Panc1 (cell line): Measurements from ENCODE around the gene TBX4. TPM values are rescaled to one million over a fixed set of nuclear protein-coding genes. Genes with fewer than 3 reads are reported as not detected.

Experiments
- ATAC-seq: fragments of 200-7000 bp; cut with Tn5 transposase; 2 replicates; pipeline ENCODE4 v1.9.1; 2020; ENCODE audit warnings: mild to moderate bottlenecking, moderate library complexity
- BruUV-seq: library from RNA; stranded (reverse); fragments of 400-500 nt; replicated peaks from 2 replicates; lab custom pipeline; 2021; lab: Mats Ljungman, UMichigan
- CTCF ChIA-PET: fragments of 300-600 bp; sonication (Branson Sonifier 250); formaldehyde crosslinking; loops from one replicate; lab custom pipeline; 2022; ENCODE audit warnings: antibody characterized with exemption; lab: Charles Lee
- POLR2A ChIA-PET: fragments of 300-600 bp; sonication (Branson Sonifier 250); formaldehyde crosslinking; loops from one replicate; lab custom pipeline; 2022; ENCODE audit warnings: antibody characterized with exemption; lab: Charles Lee
- DNase-seq: peaks from one replicate; pipeline ENCODE4 v3.0.0-alpha.2; 2010; ENCODE audit warnings: low read depth, low spot score
- H3K27ac ChIP-seq: 2 replicates; pipeline ENCODE4 v1.5.1; 2011; ENCODE audit warnings: mild to moderate bottlenecking, low read length, inconsistent platforms
- H3K27me3 ChIP-seq: fragments of 200-500 bp; sonication (Bioruptor generic); 2 replicates; pipeline ENCODE4 v1.6.0; 2014; ENCODE audit warnings: low read length, inconsistent platforms; ENCODE audit not compliant: control insufficient read depth, insufficient read depth
- H3K36me3 ChIP-seq: fragments of 200-500 bp; sonication (Bioruptor generic); 2 replicates; pipeline ENCODE4 v1.5.1; 2014; ENCODE audit warnings: inconsistent platforms, mild to moderate bottlenecking, low read length, moderate library complexity; ENCODE audit not compliant: control insufficient read depth, insufficient read depth
- H3K4me1 ChIP-seq: 2 replicates; pipeline ENCODE4 v1.5.1; 2011; ENCODE audit warnings: inconsistent platforms, mild to moderate bottlenecking, low read length, moderate library complexity; ENCODE audit not compliant: control insufficient read depth, insufficient read depth
- H3K4me3 ChIP-seq, 2 experiments: 2 replicates each; pipeline ENCODE4 v1.5.1; 2011 to 2012; ENCODE audit warnings: low read depth in 2 of 2, low read length in 2 of 2, mild to moderate bottlenecking in 2 of 2, inconsistent platforms in 1 of 2, moderate library complexity in 1 of 2
- H3K9me3 ChIP-seq: fragments of 200-500 bp; sonication (Bioruptor generic); 2 replicates; pipeline ENCODE4 v1.5.1; 2014; ENCODE audit warnings: low read depth, mild to moderate bottlenecking, inconsistent platforms, low read length, moderate library complexity; ENCODE audit not compliant: control insufficient read depth, insufficient read depth
- CTCF ChIP-seq: fragments of 450-650 bp; IDR thresholded peaks from 2 replicates; pipeline ENCODE4 v1.5.1; 2017; ENCODE audit warnings: mild to moderate bottlenecking
- POLR2AphosphoS5 ChIP-seq: IDR thresholded peaks from 2 replicates; pipeline ENCODE4 v1.6.1; 2012; ENCODE audit warnings: mild to moderate bottlenecking, low read depth, low read length, moderate library complexity
- REST ChIP-seq, 2 experiments: IDR thresholded peaks; 2 replicates each; pipeline ENCODE4 v1.6.1; 2011 to 2012; ENCODE audit warnings: low read depth in 2 of 2, control low read depth in 1 of 2, low read length in 1 of 2, mild to moderate bottlenecking in 1 of 2, moderate library complexity in 1 of 2; ENCODE audit not compliant: insufficient read depth in 1 of 2
- SIN3A ChIP-seq: IDR thresholded peaks from 2 replicates; pipeline ENCODE4 v1.6.1; 2012; ENCODE audit warnings: low read depth, mild to moderate bottlenecking, low read length, moderate library complexity, borderline replicate concordance; ENCODE audit not compliant: insufficient read depth
- TCF7L2 ChIP-seq: IDR thresholded peaks from 2 replicates; pipeline ENCODE4 v1.6.1; 2011; ENCODE audit warnings: mild to moderate bottlenecking, low read depth, low read length, inconsistent platforms
- in situ Hi-C: cut with HindIII; loops from 2 replicates; pipeline ENCODE4 v1.10.0; 2016; ENCODE audit warnings: low sequenced_read_pairs, low pct_unique_long_range_greater_than_20kb
- intact Hi-C: fragments of 100-400 bp; cut with micrococcal nuclease; formaldehyde crosslinking; loops from one replicate; pipeline ENCODE4 v1.10.0; 2022; ENCODE audit not compliant: unreplicated experiment
- total RNA-seq: library from RNA; stranded (reverse); gene quantifications from one replicate; pipeline ENCODE4 v1.2.1, GENCODE V29; 2021; ENCODE audit not compliant: unreplicated experiment

Gene TBX4
- total RNA-seq, 1 experiment from 2014 or later, result not detected

- peaks cover 4% of the 10 kb centered on the region; the same call in 1 of the 2 replicates for H3K9me3 ChIP-seq
- in situ Hi-C loops (no loop called here), intact Hi-C loops (no loop called here)
- POLR2A ChIA-PET, result no interaction called here
- H3K27me3 ChIP-seq, result no peaks in the 10 kb centered on the region
- no peak for DNase-seq
- H3K4me3 ChIP-seq, result no peak overlapping the region
- ATAC-seq, result no peak
- H3K4me1 ChIP-seq, result peaks cover 3% of the 10 kb centered on the region; the same call in 1 of the 2 replicates
- CTCF ChIA-PET, result no interaction called here
- no peaks in the 10 kb centered on the region for H3K36me3 ChIP-seq
- BruUV-seq, result no TSS peak
- no peak for TF ChIP-seq CTCF
- no peak for TF ChIP-seq POLR2AphosphoS5
- no peak for TF ChIP-seq TCF7L2
- no peak overlapping the region for H3K27ac ChIP-seq
These were observed 15.9 kb upstream of the TBX4 start for GRCh38 chr17:61436273-61436672.

- ChIA-PET CTCF (no interaction called here), POLR2A (no interaction called here)
- Histone ChIP-seq H3K27ac (no peak overlapping the region), H3K9me3 (peaks cover 4% of the 10 kb centered on the region; the same call in 1 of the 2 replicates), H3K4me1 (no peaks in the 10 kb centered on the region), H3K4me3 (no peak overlapping the region), H3K27me3 (no peaks in the 10 kb centered on the region), H3K36me3 (no peaks in the 10 kb centered on the region)
- ATAC-seq (no peak), DNase-seq (no peak)
- TF ChIP-seq POLR2AphosphoS5, result no peak
- no peak for TF ChIP-seq SIN3A
- TF ChIP-seq REST (IDR thresholded peaks at IDR 0.05; ENCODE audit: insufficient read depth in 1 of 2, low read depth in 2 of 2, low read length in 1 of 2), result no peak
- no peak for TF ChIP-seq TCF7L2
- no peak for TF ChIP-seq CTCF
- intact Hi-C loops, result no loop called here
- in situ Hi-C loops, result no loop called here
- no TSS peak for BruUV-seq
These were observed 15.1 kb upstream of the TBX4 start for GRCh38 chr17:61436995-61437704.
